Stimulated activated naive CD8-positive, alpha-beta T cell treated with anti-CD3 and anti-CD28 coated beads, Interleukin-15, Interleukin-2, amounts not matched to agents 100 U/mL and 50 U/mL, for 24 hours (primary cell): ENCODE measurements around the gene NDUFS5.
A peak's percentile ranks its signal among the peaks of the same experiment; 100 is the strongest.
"Not testable (repeated sequence)": the region's sequence is repeated elsewhere in the genome, so short reads cannot be mapped to it uniquely, and the experiment has no call there.

Source experiments
- ATAC-seq: fragments of 150-1000 bp; cut with Tn5 transposase; one replicate; pipeline ENCODE4 v1.10.0; 2021
- DNase-seq: peaks from one replicate; pipeline ENCODE4 v3.0.0; 2021

Gene NDUFS5

GRCh38 chr1:39016604-39017171, 9.5 kb upstream of the NDUFS5 start:
- ATAC-seq (no peak), DNase-seq (no peak)

DNA sequence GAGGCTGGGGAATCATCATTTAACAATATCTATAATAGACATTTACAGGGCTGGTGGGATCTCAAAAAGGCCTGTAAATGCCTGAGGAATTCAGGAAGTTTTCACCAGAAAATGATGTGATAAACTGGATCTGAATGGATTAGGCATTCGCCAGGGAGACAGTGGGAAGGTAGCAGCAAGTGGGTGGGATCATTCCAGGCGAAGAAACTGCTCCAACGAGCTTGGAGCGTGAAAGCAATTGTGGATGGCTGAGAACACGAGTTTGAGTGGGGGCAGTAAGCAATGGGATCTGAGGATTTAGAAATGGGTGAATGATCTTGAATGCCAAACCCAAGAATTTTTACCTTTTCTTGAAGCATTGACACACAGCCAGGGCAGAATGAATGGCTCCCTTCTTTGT, 8.9 kb upstream of the NDUFS5 start:
- no peak for DNase-seq
- no peak for ATAC-seq

- not testable (repeated sequence) for ATAC-seq, DNase-seq
Measured at GRCh38 chr1:39020494-39020893, 5.7 kb upstream of the NDUFS5 start.

DNA sequence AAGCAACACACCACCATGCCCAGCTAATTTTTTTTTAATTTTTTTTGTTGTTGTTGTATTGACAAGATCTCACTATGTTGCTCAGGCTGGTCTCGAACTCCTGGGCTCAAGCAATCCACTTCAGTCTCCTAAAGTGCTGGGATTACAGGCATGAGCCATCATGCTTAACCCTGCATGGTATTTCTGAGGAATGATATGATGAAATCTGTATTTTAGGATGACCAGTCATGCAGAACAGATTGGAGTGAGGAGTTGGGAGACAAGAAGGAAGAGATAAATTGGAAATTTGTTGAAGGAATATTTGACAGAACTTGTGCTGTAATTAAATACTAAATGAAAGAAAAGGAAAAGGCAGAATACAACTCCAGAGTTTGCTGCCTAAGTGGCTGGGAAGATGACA, 4.7 kb upstream of the NDUFS5 start:
- no peak for ATAC-seq
- DNase-seq: no peak

DNA sequence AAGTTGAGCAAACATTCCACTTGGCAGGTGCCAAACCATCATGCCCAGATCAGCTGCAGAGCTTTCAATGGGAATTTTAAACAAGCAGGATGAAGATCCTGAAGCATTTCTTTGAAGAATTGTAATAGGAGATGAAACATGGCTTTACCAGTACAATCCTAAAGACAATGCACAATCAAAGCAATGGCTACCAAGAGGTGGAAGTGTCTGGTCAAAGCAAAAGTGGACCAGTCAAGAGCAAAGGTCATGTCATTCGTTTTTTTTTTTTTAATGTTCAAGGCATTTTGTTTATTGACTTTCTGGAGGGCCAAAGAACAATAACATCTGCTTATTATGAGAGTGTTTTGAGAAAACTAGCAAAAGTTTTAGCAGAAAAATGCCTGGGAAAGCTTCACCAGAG, 3.0 kb upstream of the NDUFS5 start:
- ATAC-seq (no peak), DNase-seq (no peak)

DNA sequence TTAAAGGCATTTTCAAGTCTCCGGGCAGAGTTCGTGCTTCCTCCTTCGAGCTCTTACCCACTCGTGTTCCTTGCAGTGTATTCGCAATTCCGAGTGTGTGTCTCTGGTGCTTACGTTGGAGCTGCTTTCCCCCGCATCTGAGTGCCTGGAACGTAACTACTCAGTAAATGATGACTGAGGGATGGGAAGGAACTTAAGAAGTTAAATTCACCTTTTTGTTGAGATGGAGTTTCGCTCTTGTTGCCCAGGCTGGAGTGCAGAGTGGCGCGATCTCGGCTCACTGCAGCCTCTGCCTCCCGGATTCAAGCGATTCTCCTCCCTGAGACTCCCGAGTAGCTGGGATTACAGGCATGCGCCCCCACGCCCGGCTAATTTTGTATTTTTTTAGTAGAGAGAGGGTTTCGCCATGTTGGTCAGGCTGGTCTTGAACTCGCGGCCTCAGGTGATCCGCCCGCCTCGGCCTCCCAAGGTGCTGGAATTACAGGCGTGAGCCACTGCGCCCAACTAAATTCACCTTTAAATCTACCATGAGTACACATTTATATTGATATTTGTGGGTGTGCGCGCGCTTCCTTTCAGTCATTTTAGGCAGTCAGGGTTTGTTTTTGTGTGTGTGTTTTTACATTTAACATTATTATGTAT, 837 bp downstream of the NDUFS5 start:
- no peak for ATAC-seq
- no peak for DNase-seq

GRCh38 chr1:39034114-39034654, 8.0 kb downstream of the NDUFS5 start:
- ATAC-seq: no peak
- DNase-seq: no peak

DNA sequence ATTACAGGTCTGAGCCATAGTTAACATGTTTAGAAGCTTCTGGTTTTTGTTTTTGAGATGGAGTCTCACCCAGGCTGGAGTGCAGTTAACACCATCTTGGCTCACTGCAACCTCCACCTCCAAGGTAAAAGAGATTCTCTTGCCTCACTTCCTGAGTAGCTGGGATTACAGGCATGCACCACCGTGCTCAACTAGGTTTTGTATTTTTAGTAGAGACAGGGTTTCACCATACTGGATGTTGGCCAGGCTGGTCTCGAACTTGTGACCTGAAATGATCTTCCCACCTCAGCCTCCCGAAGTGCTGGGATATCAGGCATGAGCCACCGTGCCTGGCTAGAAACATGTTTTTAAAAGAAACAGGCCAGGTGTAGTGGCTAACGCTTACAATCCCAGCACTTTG, 10.5 kb downstream of the NDUFS5 start:
- DNase-seq (no peak), ATAC-seq (no peak)

DNA sequence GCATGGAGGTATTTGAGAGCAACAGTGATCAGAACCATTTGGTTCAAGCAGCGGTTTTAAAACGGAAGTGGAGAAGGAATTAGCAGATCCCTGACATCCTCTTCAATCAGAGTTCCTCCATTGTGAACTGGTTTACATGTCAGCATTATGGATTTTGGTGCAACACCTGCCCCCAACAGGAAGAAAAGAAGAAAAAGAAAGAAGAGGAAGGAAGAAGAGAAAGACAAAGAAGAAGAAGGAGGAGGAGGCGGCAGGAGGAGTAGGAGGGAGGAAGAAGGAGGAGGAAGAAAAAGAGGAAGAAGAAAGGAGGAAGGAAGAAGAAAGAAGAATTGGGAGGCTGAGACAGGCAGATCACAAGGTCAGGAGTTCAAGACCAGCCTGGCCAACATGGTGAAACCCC, 17.4 kb downstream of the NDUFS5 start:
- no peak for ATAC-seq
- DNase-seq: no peak

DNA sequence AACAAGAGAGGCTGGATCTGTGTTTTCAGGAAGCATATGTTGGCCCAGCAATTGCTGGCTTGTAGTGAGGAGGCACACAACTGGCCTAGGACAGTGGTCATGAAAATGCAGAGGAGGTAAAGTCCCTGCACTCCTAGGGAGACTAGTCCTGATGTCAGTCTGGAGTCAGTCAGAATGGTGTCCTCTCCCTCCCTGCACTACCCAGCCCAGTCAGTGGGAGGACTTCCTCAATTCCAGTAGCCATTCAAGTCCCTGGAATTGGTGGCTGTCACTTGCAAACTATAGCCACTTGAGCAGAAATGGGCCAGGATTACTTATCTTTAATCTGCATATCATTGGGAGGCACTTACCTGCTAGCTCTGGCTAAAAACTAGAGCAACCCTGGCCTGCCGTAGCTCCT, 18.6 kb downstream of the NDUFS5 start:
- DNase-seq (no peak), ATAC-seq (no peak)

- DNase-seq: no peak
- ATAC-seq: no peak
Measured at GRCh38 chr1:39045231-39045630, 19.1 kb downstream of the NDUFS5 start.

DNA sequence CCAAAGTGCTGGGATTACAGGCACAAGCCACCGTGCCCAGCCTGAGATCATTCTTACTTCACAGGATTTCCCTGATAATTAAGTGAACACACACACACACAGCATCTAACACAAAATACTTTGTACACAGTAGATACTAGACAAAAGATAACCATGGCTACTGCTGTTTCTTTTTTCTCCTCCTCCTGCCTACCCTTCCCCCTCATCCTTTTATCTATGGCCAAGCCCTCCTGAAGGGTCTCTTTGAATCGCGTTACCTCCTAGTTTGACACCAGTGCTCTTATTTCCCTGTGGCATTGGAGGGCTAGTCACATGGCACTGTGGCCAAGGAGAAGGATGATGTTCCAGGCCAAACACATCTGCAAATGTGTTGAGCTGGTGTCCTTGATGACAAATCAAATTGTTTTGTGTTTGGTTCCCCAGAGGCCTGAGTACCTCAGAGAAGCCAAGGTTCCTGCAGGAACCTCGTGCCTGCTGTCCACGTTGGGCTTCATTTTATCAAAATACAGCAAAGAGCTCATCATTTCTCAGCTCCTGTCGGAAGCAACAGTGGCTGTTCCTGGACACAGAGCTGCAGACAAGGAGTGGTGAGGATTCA, 20.6 kb downstream of the NDUFS5 start:
- DNase-seq: no peak
- ATAC-seq: no peak

- DNase-seq (no peak), ATAC-seq (peak; percentile 43)
Measured at GRCh38 chr1:39047374-39048229, 21.5 kb downstream of the NDUFS5 start.

DNA sequence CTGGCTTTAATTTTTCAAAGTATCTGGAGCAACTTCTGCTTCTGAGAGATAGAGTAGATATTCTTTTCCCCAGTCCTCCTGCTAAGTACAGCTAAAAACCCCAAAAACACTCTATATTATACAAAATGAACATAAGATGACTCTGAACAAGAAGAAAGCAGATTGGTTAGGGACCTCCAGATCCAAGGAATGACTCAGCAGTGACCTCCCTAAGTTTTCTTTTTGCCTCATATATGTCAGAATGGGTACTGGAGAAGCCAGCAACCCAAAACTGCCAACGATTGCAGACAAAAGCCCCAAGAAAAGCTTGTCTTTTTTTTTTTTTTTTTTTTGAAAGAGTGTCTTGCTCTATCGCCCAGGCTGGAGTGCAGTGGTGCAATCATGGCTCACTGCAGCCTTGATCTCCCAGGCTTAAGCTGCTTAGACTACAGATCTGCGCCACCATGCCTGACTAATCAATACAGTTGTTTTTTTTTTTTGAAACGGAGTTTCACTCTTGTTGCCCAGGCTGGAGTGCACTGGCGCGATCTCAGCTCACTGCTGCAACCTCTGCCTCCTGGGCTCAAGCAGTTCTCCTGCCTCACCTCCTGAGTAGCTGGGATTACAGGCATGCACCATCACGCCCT, 22.7 kb downstream of the NDUFS5 start:
- no peak for ATAC-seq
- DNase-seq: no peak

GRCh38 chr1:39050001-39050400, 23.9 kb downstream of the NDUFS5 start:
- ATAC-seq (no peak), DNase-seq (no peak)

DNA sequence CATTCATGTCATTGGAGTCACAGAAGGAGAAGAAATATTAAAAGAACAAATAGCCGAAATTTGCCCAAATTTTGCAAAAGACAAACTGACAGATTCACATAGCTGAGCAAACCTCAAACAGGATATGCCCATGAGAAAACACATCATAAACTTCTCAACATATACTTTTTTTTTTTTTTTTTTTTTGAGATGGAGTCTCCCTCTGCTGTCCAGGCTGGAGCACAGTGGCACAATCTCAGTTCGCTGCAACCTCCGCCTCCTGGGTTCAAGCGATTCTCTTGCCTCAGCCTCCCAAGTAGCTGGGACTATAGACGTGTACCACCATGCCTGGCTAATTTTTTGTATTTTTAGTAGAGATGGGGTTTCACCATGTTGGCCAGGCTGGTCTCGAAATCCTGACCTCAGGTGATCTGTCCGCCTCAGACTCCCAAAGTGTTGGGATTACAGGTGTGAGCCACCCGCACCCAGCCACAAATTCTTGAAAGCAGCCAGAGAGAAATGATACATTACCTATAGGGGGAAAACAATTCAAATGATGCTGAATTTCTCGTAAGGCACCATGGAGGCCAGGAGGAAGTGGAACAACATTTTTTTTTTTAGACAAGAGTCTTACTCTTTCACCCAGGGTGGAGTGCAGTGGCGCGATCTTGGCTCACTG, 25.2 kb downstream of the NDUFS5 start:
- DNase-seq, ATAC-seq: not testable (repeated sequence)

GRCh38 chr1:39051956-39052355, 25.8 kb downstream of the NDUFS5 start:
- DNase-seq: no peak
- ATAC-seq: no peak

DNA sequence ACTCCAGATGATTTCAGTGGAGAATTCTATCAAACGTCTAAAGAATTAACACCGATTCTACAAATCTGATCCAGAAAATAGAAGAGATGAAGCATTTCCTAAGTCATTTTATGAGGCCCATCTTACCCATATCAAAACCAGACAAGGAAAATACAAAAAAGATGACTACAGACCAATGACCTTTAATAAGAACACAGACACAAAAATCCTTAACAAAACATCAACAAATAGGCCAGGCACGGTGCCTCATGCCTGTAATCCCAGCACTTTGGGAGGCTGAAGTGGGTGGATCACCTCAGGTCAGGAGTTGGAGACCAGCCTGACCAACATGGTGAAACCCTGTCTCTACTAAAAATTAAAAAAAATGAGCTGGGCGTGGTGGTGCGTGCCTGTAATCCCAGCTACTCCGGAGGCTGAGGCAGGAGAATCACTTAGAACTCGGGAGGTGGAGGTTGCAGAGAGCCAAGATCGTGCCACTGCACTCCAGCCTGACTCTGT, 29.1 kb downstream of the NDUFS5 start:
- ATAC-seq, DNase-seq: not testable (repeated sequence)

DNA sequence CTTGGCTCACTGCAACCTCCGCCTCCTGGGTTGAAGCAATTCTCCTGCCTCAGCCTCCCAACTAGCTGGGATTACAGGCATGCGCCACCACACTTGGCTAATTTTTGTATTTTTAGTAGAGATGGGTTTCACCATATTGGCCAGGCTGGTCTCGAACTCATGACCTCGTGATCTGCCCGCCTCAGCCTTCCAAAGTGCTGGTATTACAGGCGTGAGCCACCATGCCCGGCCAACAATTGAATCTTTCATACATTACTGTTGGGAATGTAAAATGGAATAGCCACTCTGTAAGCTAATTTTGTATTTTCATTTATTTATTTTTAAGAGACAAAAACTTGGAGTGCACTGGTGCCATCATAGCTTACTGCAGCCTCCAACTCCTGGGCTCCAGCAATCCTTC, 35.4 kb downstream of the NDUFS5 start:
- not testable (repeated sequence) for DNase-seq, ATAC-seq

DNA sequence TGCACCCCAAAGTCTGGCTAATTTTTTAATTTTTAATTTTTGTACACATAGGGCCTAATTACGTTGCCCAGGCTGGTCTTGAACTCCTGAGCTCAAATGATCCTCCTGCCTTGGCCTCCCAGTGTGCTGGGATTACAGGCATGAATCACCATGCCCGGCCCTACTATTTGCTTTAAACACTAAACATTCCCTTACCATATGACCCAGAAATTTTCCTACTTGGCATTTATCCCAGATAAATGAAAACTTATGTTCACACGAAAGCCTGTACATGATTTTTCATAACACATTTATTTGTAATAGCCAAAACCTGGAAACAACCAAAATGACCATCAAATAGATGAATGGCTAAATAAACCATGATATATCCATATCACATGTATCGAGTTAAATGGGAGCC, 35.8 kb downstream of the NDUFS5 start:
- no peak for DNase-seq
- ATAC-seq: no peak

DNA sequence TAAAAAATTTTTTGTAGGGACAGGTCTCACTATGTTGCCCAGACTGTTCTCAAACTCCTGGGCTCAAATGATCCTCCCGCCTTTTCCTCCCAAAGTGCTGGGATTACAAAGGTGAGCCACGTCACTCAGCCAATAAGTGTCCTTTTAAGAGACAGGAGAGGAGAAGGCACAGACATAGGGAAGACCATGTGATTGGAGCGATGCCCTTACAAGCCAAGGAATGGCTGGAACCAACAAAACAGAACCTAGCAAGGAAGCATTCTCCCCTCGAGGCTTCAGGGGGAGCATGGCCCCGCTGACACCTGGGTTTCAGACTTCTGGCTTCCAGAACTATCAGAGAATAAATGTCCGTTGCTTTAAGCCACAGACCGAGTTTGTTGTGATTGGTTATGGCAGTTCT, 37.0 kb downstream of the NDUFS5 start:
- no peak for DNase-seq
- no peak for ATAC-seq

GRCh38 chr1:39063775-39064174, 37.6 kb downstream of the NDUFS5 start:
- ATAC-seq: no peak
- DNase-seq: no peak
